Transverse colon (tissue), 4 donors: ENCODE measurements around the gene EYS.

Source experiments
- CTCF ChIP-seq, 5 experiments: fragments of 200-600 bp in 3 of 5; fragments of 450-650 bp in 2 of 5; sonication (generic) in 3 of 5; IDR thresholded peaks; 1 replicate in 2 of 5; 2 replicates in 3 of 5; pipeline ENCODE4 v1.5.1; 2016 to 2017; ENCODE audit warnings: antibody characterized with exemption in 5 of 5, inconsistent platforms in 3 of 5, mild to moderate bottlenecking in 2 of 5, moderate library complexity in 1 of 5
- EP300 ChIP-seq: sonication (generic); formaldehyde crosslinking; IDR thresholded peaks from one replicate; pipeline ENCODE4 v1.6.1; 2017; ENCODE audit warnings: antibody characterized with exemption, low read depth
- POLR2A ChIP-seq: fragments of 450-650 bp; IDR thresholded peaks from one replicate; pipeline ENCODE4 v1.6.1; 2016; ENCODE audit warnings: antibody characterized with exemption, mild to moderate bottlenecking, moderate library complexity
- POLR2AphosphoS5 ChIP-seq, 3 donors: sonication (generic); formaldehyde crosslinking; IDR thresholded peaks; one replicate each; pipeline ENCODE4 v1.6.1; 2016; ENCODE audit warnings: antibody characterized with exemption in 3 of 3

GRCh38 chr6:65006788-65007187 lies 700.2 kb downstream of the EYS start:
- no peak for TF ChIP-seq CTCF (IDR thresholded peaks at IDR 0.05)
- no peak for TF ChIP-seq POLR2A
- no peak for TF ChIP-seq EP300
- no peak for TF ChIP-seq POLR2AphosphoS5 (IDR thresholded peaks at IDR 0.05)
